Stimulated activated CD8-positive, alpha-beta memory T cell treated with anti-CD3 and anti-CD28 coated beads, Interleukin-7, amount 100 ng/mL, for 24 hours (primary cell): ENCODE results near the gene CSDE1.

ENCODE experiments used
- DNase-seq: peaks from one replicate; pipeline ENCODE4 v3.0.0-alpha.2; 2020; ENCODE audit warnings: low read depth

Gene CSDE1

DNA sequence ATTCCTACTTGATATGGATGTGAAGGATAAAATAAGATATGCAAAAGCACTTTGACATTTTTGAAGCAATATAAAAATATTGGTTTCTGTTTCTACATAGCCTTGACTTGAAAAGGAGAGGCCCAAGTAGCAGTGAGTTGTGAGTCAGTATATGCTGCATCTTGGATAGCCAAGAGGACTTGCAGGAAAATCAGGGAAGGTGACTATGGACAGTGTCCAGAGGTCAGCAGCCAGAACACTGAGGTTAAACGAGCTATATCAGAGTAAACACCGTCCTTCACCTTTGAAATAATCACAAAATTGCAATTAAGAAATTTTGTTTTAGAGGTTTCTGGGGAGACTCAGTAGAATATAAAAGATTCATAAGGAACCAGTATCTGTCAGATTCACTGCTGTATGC, 55.9 kb downstream of the CSDE1 start:
- DNase-seq: no peak

DNA sequence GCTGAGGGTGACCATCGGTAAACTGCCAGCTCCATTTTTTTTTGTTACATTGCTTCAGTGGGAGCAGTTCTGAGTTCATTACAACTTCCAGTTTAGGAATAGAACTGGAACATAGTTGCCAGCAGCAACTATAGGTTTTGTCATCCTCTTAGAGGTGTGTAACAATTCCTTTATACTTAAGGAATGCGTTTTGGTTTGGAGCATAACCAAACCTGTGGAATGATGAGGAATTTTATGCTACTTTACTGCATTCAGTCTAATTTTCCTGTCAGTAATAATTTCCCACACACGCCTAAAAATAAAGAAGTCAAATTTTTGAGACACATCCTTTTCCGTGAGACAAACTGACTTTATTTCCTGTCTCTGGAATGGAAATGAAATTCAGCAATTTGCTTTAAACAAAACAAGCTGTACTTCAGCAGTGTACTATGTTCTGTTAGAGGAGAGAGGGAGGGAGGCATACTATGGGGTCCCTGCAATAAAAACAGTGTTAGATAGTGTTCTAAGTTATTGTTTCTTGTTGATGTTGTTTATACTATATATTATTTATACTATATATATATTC, 57.7 kb downstream of the CSDE1 start:
- DNase-seq: no peak

DNA sequence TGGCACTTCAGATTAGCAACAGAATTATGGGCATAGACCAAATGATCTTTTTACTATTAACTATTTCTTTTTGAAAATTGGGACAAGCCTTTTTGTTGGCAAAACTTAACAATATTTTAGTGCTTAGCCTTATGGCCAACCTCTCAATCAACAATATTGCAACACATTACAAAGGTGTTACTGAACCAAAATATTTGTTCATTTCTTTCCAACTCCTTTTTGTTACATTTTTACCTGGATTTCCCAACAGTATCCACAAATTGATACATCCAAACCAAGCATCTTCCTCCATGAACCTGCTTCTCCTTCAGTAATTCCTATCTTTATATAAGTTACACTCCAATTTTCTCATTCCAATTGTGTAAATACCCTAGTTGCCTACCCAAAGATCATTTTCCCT, 61.0 kb downstream of the CSDE1 start:
- DNase-seq: no peak

DNA sequence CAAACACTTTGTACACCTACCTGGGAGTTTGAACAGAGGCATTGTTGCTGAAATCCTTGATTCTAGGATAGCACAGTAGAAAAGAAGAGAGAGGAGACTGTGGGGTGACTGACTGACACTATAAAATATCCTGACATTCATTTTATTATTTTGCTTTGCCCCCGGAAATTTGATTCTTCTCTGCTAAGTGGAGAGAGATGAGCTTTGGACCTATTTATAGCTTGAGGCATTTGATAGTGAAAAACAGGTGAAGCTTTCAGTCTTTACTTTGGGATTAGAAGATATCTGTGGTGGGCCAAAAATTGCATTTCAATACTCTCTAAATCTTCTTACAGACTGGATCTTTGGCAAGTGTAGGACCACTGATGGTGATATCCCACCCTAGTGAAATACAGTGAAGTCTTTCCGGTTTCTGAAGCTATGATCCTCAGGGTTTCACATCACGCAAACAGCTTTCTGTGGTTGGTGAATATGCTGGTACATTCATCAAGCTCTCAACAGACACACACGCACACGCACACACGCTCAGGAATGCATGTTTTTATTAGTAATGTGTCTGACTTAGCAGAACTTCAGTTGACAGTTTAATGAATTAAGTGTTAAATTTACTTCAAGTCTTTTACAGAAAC, 62.2 kb downstream of the CSDE1 start, which contains the start of gene AMPD1:
Gene AMPD1 (minus strand): TSS at position 117 of the 629 bp plus-strand sequence. CDS start 75 bp downstream, at position 42.
- no peak for DNase-seq

DNA sequence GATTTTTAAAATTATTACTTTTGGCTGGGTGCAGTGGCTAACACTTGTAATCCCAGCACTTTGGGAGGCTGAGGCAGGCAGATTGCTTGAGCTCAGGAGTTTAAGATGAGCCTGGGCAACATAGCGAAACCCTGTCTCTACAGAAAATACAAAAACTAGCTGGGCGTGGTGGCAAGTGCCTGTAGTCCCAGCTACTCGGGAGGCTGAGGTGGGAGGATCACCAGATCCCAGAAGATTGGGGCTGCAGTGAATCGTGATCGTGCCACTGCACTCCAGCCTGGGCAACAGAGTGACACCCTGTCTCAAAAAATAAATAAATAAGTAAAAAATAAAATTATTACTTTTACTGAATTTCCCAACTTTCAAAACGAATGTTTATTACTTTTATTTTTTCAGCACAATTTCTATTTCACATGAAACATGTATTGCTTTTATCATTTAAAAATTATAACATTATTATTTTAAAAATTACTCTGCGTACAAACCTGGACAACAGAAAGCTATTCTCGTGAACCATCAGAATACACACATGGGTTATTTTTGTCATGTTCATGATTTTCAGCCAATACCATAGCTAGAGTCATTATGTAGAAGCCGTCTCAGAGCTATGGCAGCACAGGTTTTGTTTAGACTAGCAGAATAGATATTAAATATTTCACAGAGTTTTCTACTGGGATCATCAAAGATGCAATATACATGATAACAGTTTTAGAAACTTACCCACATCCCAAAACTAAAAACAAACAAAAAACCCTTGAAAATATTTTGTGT, 63.1 kb downstream of the CSDE1 start:
- DNase-seq: no peak

DNA sequence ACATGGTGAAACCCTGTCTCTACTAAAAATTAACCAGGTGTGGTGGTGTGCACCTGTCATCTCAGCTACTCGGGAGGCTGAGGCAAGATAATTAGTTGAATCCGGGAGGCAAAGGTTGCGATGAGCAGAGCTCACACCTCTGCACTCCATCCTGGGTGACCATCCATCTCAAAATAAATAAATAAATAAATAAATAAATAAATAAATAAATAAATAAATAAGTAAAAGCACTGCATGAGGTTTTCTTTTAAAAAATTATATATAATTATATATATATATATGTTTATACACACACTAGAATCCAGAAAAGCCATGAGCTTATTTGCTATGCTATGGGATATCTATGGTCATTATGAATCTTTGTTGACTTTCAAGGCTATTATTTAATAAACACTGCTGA, 64.8 kb downstream of the CSDE1 start:
- no peak for DNase-seq

DNA sequence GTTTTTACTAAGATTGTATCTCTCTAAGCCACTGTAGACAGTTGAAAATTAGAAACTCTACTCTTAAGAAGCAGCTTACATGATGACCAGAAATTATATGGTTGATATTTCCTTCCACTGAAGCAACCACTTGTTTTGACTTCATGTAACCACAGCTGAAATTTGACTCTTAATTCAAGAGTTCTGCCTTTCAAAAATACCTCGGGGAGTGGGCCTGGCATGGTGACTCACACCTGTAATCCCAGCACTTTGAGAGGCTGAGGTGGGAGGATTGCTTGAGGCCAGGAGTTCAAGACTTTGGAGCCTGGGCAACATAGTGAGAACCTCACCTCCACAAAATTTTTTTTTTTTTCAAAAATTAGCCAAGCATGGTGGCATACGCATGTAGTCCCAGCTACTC, 66.7 kb downstream of the CSDE1 start:
- DNase-seq: no peak

DNA sequence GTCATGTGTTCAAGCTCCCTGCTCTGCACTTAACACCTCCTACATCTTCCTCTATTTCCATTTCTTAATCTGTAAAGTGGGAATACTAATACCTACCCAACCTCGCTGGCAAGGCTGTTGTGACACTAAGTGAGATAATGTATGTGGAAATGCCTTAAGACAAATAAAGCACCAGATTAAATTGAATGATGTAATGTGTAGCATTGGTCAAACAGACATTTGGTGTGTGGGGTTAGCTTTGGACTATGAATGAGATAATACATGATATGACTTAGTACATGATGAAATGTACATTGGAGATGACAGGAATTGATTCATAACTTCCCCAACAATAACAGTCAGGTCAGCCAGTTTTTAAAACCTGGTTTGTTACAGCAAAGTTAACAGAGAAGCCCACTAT, 67.6 kb downstream of the CSDE1 start:
- no peak for DNase-seq

DNA sequence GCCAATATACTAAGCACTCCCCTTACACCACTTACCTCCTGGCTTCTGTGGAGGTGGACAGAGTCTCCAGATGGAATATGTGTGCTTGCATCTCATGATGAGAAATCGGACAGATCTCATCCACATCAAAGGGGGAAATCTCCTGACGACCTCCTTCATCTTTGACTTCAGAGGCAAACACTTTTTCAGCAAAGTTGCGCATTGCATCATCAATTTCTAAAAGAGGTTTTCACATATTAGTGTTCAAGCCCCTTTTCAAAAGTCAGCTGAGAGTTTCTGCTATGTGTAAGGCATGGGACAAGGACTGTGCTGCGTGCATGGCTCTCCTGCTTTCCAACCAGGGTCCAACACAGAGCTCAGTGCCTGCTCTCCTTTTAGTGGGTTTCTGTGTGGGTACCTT, 69.3 kb downstream of the CSDE1 start:
- DNase-seq: no peak

DNA sequence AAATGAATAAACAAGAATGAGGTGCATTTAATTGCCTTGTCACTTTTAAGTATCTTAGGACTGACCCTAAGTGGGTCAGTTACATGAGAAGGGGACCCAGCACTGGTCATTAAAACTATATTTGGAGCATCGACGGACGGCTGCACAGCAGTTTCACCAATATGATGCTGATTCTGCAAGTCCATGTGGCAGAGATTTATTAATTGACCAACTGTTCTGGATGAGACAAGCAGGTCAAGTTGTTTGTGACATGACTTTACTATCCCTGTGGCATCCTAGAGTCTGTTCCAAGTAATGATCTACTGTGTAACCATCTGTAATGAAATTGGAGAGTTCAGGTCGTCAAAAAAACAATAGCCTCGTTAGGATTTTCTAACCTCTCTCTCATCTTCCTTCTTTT, 71.9 kb downstream of the CSDE1 start:
- DNase-seq: no peak

DNA sequence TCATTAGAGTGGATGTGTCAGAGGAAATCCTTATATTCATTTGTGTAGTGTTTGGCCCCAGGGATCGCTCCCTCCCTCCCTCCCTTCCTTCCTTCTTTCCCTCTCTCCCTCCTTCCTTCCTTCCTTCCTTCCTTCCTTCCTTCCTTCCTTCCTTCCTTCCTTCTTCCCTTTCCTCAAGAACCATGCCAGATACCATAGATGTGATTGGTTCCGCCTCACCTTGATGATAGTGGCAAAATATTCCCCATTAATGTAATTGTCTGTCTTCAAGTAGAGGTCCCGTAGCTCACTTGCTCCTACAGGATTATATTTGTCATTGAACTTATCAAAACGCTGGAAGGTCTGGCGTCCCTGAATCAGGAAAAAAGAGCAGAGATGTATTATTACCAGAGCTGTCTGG, 80.1 kb downstream of the CSDE1 start:
- no peak for DNase-seq

DNA sequence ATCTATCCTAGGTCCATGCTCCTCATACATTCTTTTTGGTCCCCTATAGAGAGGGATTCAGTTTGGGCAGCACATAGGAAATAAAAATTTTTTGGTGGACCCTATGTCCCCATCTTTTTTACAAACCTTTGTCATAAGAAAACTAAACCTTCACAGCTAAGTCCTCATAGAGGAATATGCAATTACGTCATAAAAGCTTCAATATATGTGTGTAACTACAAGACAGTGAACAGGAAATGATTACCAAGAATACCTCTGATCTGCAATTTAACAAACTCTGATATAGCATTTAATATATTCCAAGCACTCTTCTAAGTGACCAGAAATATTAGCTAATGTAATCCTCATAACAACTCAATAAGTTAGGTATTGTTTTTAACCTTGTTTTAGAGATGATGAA, 81.7 kb downstream of the CSDE1 start:
- DNase-seq: no peak

DNA sequence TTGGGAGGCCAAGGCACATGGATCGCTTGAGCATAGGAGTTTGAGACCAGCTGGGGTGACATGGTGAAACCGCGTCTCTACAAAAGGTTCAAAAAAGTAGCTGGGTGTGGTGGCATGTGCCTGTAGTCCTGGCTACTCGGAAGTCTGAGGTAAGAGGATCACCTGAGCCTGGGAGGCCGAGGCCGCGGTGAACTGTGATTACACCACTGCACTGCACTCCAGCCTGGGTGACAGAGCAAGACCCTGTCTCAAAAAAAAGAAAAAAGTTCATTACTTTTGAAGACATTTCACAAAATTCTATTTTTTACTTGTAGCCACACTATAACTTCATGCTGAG, 85.9 kb downstream of the CSDE1 start:
- DNase-seq: no peak

DNA sequence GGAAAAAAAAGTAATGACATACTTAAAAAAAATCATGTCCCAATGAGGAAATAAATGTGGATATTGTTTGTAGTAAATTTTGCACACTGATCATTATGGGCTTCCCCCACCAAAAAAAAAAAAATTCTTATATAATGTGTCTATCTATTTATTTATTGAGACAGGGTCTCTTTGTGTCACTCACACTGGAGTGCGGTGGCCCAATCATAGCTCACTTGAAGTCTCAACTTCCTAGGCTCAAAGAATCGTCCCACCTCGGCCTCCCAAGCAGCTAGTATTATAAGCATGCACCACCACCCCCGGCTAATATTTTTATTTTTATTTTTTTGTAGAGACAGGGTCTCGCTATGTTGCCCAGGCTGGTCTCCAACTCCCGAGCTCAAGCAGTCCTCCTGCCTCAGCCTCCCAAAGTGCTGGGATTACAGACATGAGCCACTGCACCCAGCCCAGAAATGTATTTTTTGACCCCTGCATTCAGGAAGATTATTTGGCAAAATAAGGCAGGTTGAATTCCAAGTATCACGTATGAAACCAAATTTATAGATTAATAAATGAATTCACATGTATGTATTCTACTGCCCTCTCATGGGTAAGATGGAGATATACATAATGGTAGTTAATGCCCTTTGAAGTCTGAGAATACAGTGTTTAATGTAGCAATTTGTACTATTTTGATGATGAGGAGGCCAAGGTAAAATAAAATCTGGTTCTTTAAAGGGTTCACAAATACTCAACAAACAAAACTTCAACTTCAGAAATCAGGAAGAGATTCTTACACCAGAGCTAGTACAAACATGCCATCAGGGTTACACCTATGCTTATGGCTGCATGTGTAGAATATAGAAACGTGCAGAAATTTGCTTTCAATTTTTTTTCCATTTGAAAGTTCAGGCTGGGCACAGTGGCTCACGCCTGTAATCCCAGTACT, 86.5 kb downstream of the CSDE1 start:
- no peak for DNase-seq

DNA sequence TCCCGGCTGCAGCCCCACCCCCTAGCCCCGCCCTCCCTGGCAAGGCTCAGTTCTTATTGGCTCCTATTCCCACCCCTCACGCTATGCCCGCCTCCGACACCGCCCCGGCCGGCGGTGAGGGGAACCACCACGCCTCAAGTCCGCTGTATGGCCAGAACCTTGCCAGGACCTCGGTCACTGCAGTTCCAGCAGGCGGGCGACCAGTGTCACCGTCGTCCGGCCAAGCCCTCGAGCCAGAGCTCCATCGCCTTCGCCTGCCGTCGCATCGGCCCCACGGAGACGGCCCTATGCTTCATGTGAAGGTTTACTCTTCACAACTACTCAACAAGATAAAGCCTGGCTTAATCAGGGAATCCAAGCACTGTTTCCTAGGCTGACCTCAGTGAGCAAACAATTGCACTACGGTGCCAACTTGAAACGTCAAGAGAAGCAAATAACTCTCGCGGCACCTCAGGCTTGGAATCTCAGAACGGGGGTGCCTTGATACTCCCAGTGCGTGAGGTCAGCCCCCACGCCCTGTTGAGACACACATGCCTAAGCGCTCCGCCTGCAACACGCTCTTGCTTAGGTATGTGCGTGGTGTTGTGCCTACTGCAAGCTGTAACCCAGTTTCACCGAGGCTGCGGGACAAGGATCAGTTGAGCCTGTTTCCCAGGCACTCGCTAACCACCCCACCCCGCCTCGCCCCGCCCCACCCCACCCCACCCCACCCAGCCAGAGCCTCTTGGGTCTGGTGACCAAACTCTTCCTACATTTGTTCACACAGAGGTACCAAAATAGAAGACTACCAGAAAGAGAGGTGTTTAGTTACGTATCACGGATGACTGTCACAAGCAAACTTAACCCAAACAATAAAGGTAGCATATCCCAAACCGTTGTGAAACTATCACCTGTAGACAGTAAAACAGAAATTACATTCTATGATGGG, 87.4 kb downstream of the CSDE1 start:
- peak; percentile 79 for DNase-seq

DNA sequence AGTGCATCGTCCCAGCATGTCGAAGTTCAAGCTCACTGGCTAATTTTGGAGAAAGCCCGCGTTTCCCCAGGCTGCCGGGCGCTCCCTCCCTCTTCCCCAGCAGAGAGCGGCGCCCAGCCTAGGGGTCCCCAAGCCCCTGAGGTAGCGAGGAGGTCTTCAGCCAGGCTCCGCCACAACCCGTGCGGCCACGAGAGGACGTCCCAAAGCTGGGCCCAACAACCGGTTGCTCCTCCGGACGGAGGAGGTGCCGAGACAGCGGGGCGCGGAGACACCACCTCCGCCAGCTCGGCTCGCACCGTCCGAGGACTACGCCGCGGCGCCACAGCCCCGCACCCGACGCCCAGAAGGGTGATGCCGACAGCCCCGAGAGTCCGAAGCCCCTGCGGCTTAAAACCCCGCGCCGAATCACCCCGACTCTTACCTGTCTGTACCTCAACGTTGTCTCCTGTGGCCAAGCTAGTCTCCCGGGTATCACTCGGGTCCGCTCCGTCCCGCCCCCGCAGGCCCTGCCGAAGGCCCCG, 88.2 kb downstream of the CSDE1 start, which contains the start of gene DENND2C:
Gene DENND2C (minus strand): TSS at position 488 of the 521 bp plus-strand sequence. CDS start 44,065 bp downstream, outside the sequence.
- no peak for DNase-seq

DNA sequence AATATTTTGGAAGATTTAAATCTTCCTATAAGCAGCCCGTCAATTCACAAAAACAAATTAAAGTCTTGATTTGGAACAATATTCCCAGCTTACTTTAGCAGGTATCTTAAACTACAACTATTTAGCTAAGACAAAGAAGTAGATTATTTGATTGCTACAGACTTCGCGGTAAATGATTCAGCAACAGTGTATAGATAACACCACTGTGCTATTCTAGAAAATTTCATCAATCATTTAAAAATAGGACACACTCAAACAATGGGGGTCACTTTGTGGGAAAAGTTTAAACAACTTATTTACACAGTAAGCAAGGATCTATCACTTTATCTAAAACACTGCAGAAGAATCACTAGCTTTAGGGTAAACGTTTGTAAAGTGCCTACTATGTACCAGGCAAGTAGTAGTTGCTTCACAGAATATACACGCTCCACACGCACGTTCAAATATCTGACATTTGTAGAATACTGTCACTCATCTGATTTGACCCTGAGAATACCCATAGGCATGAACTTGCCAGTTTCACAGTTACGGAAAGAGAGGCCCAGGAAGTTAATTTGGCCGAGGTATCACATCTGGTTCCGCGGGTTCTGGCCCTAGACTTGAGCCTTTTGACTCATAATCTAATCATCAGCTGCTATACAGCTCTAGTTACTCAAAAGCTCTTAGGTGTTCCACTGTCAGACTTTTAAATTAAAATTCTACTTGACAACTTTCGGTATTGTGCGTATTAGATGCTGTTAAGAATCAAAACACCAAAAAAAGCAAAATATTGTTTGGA, 88.8 kb downstream of the CSDE1 start:
- DNase-seq: no peak

DNA sequence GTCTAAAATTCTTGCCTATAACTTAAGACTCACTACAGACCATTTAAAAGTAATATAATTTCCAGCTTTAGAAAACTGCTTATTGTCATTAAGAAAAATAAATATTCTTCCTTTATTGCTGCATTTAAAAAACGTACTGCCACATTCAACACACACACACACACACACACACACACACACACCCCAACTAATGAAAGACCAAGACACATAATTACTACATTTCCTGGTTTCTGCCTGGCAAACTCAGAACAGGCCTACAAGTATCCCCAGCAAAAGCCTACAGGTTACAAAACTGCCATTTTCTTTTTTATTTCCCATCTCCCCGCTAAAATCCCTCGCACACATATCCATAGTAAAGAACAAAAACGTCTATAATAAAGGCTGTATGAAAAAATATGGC, 89.4 kb downstream of the CSDE1 start:
- no peak for DNase-seq

DNA sequence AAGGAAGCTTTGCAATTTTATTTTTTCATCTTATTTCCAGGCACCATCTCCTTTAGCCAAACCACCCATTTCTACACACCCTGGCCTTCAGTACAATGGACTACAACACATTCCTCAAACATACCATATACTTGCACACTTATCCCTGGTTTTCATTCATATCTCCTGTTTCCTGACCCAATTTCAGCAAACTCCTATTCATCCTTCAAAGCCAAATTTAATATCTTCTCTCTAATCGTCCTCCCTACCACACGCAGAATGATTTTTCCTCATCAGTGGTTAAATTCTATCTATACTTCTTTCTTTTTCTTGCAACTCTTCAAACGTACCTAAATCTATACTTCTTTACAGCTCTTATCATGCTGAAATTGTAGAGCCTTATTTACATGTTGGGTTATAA, 90.8 kb downstream of the CSDE1 start:
- no peak for DNase-seq
